HepG2 (cell line): ENCODE measurements around the gene GSTA1. TPM values are rescaled to one million over a fixed set of nuclear protein-coding genes. Genes with fewer than 3 reads are reported as not detected.
A peak's percentile ranks its signal among the peaks of the same experiment; 100 is the strongest.

Source experiments
- BRD4 ChIP-seq: sonication (generic); formaldehyde crosslinking; IDR thresholded peaks from 2 replicates; pipeline ENCODE4 v1.4.0; 2020; ENCODE audit warnings: missing genetic modification reagents
- FOXC1 ChIP-seq: sonication (generic); formaldehyde crosslinking; IDR thresholded peaks from 2 replicates; pipeline ENCODE4 v1.8.0; 2022; ENCODE audit warnings: mild to moderate bottlenecking, missing genetic modification reagents, borderline replicate concordance
- GZF1 ChIP-seq: sonication (generic); formaldehyde crosslinking; IDR thresholded peaks from 2 replicates; pipeline ENCODE4 v1.5.1; 2020; ENCODE audit warnings: mild to moderate bottlenecking, missing genetic modification reagents
- KLF13 ChIP-seq: sonication (generic); formaldehyde crosslinking; IDR thresholded peaks from 2 replicates; pipeline ENCODE4 v1.4.0; 2020; ENCODE audit warnings: mild to moderate bottlenecking, missing genetic modification reagents
- MAZ ChIP-seq, 2 experiments: sonication (generic) in 1 of 2; formaldehyde crosslinking in 1 of 2; IDR thresholded peaks; 2 replicates each; pipeline versions ENCODE4 v1.5.0 to v1.6.1; 2012 to 2020; ENCODE audit warnings: low read depth in 2 of 2, mild to moderate bottlenecking in 2 of 2, borderline replicate concordance in 1 of 2, improper control_type of control experiment in 1 of 2, low read length in 1 of 2, missing genetic modification reagents in 1 of 2, moderate library complexity in 1 of 2
- PHF20 ChIP-seq: sonication (generic); formaldehyde crosslinking; IDR thresholded peaks from 2 replicates; pipeline ENCODE4 v1.5.0; 2020; ENCODE audit warnings: mild to moderate bottlenecking, missing genetic modification reagents
- RFX5 ChIP-seq: IDR thresholded peaks from 2 replicates; pipeline ENCODE4 v1.6.1; 2011; ENCODE audit warnings: low read depth, low read length, improper control_type of control experiment
- SRSF4 ChIP-seq: fragments of 200-400 bp; formaldehyde crosslinking; IDR thresholded peaks from one replicate; pipeline ENCODE4 v1.6.1; 2018; ENCODE audit warnings: mild to moderate bottlenecking, low read depth, low read length, moderate library complexity; ENCODE audit not compliant: poor library complexity, severe bottlenecking
- ZNF337 ChIP-seq: sonication (generic); formaldehyde crosslinking; IDR thresholded peaks from 2 replicates; pipeline ENCODE4 v1.5.1; 2020; ENCODE audit warnings: missing genetic modification reagents, low read depth, mild to moderate bottlenecking, borderline replicate concordance
- ZNF468 ChIP-seq: sonication (generic); formaldehyde crosslinking; IDR thresholded peaks from 2 replicates; pipeline ENCODE4 v1.8.0; 2022; ENCODE audit warnings: mild to moderate bottlenecking, moderate library complexity, missing genetic modification reagents
- ZNF790 ChIP-seq: sonication (generic); formaldehyde crosslinking; IDR thresholded peaks from 2 replicates; pipeline ENCODE4 v1.8.0; 2022; ENCODE audit warnings: missing genetic modification reagents, mild to moderate bottlenecking, borderline replicate concordance
- ZNF850 ChIP-seq: sonication (generic); formaldehyde crosslinking; conservative IDR thresholded peaks from 2 replicates; pipeline ENCODE4 v1.9.0; 2021; ENCODE audit warnings: mild to moderate bottlenecking, missing genetic modification reagents
- polyA plus RNA-seq, 8 experiments: library from polyadenylated mRNA; depleted of rRNA in 3 of 8; stranded (reverse) in 7 of 8; unstranded in 1 of 8; fragments of >200 nt; fragmentation: Illumina TruSeq in 4 of 8; extraction: Trizol in 4 of 8; gene quantifications; 2 replicates each; pipeline versions ENCODE4 v1.2.1 to v1.2.3, GENCODE V29; 2011 to 2016; ENCODE audit warnings: low read depth in 4 of 8, missing spikeins in 1 of 8, mixed read lengths in 1 of 8; ENCODE audit not compliant: insufficient read depth in 1 of 8
- total RNA-seq, 5 experiments: library from RNA; depleted of rRNA; stranded (reverse); fragments of >200 nt; fragmentation: Illumina TruSeq; extraction: Trizol; gene quantifications; 2 replicates each; pipeline ENCODE4 v1.2.3, GENCODE V29; 2016; ENCODE audit warnings: low read depth in 1 of 5
- TF ChIP-seq, protein P1 (sequence below), 2 experiments: fragments of 450-650 bp in 1 of 2; sonication (generic) in 1 of 2; formaldehyde crosslinking in 1 of 2; IDR thresholded peaks; 2 replicates each; pipeline versions ENCODE4 v1.6.1 to v1.8.0; 2016 to 2022; ENCODE audit warnings: antibody characterized with exemption in 1 of 2, mild to moderate bottlenecking in 1 of 2, missing genetic modification reagents in 1 of 2
- TF ChIP-seq, protein P2 (sequence below): sonication (generic); formaldehyde crosslinking; IDR thresholded peaks from 2 replicates; pipeline ENCODE4 v1.5.0; 2020; ENCODE audit warnings: missing genetic modification reagents
- TF ChIP-seq, protein P3 (sequence below): sonication (generic); formaldehyde crosslinking; conservative IDR thresholded peaks from 2 replicates; pipeline ENCODE4 v1.4.0; 2020; ENCODE audit warnings: missing genetic modification reagents

GSTA1 gene
- total and polyA plus RNA-seq, 2 of the 13 experiments (the other 11 are each of a cell fraction or from before 2014, with no cell fraction given): 6.2 to 282 TPM

DNA sequence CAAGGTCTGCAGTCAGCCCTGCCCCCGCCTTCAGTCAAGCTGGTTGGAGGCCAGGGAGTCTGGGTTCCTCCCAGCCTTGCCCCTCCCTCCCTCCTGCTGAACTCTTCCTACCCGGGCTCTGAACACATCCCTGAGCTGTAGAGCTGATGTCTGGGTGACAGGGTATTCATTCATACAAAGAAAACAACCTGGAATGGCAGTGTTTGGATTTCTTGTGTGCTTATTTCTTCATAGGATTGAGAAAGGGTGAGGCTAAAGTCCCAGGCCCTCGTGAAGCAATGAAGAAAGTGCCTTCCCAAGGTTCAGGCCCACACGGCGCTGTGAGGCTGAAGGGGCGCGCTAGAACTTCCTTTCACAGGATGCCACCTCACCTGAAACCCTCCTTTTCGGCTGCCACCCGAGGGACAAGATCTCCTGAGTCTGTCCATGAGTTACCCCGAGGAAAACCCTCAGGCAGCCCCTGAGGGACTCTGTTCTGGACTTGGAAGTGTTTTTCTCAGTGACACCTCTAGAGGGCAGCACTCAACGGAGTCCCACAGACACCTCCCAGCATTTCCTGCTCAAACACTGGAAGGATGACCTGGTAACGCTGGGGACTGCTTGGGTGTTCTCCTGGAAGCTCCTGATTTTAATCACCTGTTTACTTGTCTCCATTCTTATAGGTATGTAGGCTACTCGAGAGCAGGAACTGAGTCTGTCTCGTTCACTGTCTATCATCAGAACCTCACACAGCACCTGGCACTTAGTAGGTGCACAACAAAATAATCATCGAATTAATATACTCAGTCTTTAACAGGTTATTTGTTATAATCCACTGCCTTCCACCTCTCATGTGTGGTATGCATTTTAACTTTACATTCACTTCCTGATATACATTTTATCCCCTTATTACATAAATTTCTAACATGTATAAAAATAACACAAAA lies 11.8 kb upstream of the GSTA1 start (continued):
- no peak for TF ChIP-seq GZF1 (CRISPR knock-in tag)
- no peak for TF ChIP-seq MAZ (IDR thresholded peaks at IDR 0.05; ENCODE audit: borderline replicate concordance, low read depth, low read length)
- no peak for TF ChIP-seq MAZ (CRISPR knock-in tag; IDR thresholded peaks at IDR 0.05; ENCODE audit: low read depth)
- no peak for TF ChIP-seq PHF20 (CRISPR knock-in tag)
- no peak for TF ChIP-seq ZNF468 (CRISPR knock-in tag)
- TF ChIP-seq, protein P1, sequence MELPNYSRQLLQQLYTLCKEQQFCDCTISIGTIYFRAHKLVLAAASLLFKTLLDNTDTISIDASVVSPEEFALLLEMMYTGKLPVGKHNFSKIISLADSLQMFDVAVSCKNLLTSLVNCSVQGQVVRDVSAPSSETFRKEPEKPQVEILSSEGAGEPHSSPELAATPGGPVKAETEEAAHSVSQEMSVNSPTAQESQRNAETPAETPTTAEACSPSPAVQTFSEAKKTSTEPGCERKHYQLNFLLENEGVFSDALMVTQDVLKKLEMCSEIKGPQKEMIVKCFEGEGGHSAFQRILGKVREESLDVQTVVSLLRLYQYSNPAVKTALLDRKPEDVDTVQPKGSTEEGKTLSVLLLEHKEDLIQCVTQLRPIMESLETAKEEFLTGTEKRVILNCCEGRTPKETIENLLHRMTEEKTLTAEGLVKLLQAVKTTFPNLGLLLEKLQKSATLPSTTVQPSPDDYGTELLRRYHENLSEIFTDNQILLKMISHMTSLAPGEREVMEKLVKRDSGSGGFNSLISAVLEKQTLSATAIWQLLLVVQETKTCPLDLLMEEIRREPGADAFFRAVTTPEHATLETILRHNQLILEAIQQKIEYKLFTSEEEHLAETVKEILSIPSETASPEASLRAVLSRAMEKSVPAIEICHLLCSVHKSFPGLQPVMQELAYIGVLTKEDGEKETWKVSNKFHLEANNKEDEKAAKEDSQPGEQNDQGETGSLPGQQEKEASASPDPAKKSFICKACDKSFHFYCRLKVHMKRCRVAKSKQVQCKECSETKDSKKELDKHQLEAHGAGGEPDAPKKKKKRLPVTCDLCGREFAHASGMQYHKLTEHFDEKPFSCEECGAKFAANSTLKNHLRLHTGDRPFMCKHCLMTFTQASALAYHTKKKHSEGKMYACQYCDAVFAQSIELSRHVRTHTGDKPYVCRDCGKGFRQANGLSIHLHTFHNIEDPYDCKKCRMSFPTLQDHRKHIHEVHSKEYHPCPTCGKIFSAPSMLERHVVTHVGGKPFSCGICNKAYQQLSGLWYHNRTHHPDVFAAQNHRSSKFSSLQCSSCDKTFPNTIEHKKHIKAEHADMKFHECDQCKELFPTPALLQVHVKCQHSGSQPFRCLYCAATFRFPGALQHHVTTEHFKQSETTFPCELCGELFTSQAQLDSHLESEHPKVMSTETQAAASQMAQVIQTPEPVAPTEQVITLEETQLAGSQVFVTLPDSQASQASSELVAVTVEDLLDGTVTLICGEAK (IDR thresholded peaks at IDR 0.05): no peak
- TF ChIP-seq, protein P1 (CRISPR knock-in tag; IDR thresholded peaks at IDR 0.05): no peak
- no peak for TF ChIP-seq RFX5
- no peak for TF ChIP-seq ZNF337 (CRISPR knock-in tag)
- TF ChIP-seq ZNF850 (CRISPR knock-in tag): no peak
- no peak for TF ChIP-seq ZNF790 (CRISPR knock-in tag)
- TF ChIP-seq FOXC1: peak; percentile 54; the same call in 1 of the 2 replicates
- no peak for TF ChIP-seq SRSF4
- TF ChIP-seq, protein P2, sequence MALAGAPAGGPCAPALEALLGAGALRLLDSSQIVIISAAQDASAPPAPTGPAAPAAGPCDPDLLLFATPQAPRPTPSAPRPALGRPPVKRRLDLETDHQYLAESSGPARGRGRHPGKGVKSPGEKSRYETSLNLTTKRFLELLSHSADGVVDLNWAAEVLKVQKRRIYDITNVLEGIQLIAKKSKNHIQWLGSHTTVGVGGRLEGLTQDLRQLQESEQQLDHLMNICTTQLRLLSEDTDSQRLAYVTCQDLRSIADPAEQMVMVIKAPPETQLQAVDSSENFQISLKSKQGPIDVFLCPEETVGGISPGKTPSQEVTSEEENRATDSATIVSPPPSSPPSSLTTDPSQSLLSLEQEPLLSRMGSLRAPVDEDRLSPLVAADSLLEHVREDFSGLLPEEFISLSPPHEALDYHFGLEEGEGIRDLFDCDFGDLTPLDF (CRISPR knock-in tag): no peak
- TF ChIP-seq BRD4 (CRISPR knock-in tag): peak; percentile 54; the same call in 1 of the 2 replicates
- no peak for TF ChIP-seq KLF13 (CRISPR knock-in tag)
- TF ChIP-seq, protein P3, sequence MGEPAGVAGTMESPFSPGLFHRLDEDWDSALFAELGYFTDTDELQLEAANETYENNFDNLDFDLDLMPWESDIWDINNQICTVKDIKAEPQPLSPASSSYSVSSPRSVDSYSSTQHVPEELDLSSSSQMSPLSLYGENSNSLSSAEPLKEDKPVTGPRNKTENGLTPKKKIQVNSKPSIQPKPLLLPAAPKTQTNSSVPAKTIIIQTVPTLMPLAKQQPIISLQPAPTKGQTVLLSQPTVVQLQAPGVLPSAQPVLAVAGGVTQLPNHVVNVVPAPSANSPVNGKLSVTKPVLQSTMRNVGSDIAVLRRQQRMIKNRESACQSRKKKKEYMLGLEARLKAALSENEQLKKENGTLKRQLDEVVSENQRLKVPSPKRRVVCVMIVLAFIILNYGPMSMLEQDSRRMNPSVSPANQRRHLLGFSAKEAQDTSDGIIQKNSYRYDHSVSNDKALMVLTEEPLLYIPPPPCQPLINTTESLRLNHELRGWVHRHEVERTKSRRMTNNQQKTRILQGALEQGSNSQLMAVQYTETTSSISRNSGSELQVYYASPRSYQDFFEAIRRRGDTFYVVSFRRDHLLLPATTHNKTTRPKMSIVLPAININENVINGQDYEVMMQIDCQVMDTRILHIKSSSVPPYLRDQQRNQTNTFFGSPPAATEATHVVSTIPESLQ (CRISPR knock-in tag): no peak
